Measurements from ENCODE around the gene SLC16A5. TPM values are rescaled to one million over a fixed set of nuclear protein-coding genes. Genes with fewer than 3 reads are reported as not detected.
A peak's percentile ranks its signal among the peaks of the same experiment; 100 is the strongest.

SLC16A5 gene
- total RNA-seq, 4 donors from 2014 or later = 59.1 to 93.3 (median 61.4) TPM

DNA sequence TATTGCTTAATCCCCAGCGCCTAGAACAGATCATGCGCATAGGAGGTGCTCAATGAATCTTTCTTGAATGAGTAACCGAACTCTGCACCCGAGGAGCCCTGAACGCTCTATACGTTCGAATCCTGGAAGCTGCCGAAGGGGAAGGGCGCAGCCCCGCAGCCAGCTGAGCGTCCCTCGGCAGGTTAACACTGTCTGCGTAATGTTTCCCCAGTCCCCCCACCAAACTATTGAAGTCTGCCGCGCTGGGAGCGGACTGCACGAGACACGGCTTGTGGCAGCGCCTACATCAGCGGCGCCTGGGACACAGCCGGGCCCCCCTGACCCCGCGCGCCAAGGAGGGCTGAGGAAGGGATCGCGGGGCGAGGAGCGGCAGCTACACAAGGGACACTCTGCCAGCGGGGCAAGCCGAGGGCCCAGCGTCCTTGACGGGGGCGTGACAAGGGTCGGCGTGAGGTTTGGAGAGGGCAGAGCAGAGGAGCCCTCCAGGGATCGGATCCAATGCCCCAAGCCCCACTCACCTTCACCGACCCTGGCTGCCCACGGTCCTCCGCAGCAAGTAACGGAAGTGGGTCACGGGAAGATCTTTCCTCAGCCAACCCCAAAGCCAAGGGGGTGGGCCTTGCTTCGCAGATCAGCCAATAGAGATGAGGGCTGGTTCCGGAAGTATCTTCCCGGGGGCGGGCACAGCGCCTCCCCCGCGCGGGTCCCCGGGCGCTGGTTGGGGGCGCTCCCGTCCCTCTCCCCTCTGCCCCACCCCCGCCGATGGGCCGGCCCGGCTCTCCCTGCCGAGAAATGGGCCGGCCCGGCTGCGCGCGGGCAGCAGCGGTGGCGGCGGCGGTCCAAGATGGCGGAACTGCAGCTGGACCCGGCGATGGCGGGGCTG lies 41.1 kb upstream of the SLC16A5 start, which contains the start of the genes ATP5PD and KCTD2:
Gene ATP5PD (minus strand): TSS at position 563 of the 883 bp plus-strand sequence. CDS start 4,319 bp downstream, outside the sequence.
Gene KCTD2 (plus strand): TSS at position 819 of the 883 bp plus-strand sequence. CDS start 26 bp downstream, at position 845.
- Histone ChIP-seq H3K9me3 (no peaks in the 10 kb centered on the region), H3K4me3 (peak within 1 kb of the TSS; percentile 90), H3K27me3 (no peaks in the 10 kb centered on the region), H3K27ac (peak within 1 kb of the TSS; percentile 97), H3K36me3 (peaks cover 19% of the 10 kb centered on the region), H3K4me1 (peaks cover 32% of the 10 kb centered on the region)
- 3% methylated on average over 7 of the region's 72 CpGs for WGBS
- TF ChIP-seq POLR2A (IDR thresholded peaks at IDR 0.05) = peak; percentile 85 to 95
- TF ChIP-seq, protein P1, sequence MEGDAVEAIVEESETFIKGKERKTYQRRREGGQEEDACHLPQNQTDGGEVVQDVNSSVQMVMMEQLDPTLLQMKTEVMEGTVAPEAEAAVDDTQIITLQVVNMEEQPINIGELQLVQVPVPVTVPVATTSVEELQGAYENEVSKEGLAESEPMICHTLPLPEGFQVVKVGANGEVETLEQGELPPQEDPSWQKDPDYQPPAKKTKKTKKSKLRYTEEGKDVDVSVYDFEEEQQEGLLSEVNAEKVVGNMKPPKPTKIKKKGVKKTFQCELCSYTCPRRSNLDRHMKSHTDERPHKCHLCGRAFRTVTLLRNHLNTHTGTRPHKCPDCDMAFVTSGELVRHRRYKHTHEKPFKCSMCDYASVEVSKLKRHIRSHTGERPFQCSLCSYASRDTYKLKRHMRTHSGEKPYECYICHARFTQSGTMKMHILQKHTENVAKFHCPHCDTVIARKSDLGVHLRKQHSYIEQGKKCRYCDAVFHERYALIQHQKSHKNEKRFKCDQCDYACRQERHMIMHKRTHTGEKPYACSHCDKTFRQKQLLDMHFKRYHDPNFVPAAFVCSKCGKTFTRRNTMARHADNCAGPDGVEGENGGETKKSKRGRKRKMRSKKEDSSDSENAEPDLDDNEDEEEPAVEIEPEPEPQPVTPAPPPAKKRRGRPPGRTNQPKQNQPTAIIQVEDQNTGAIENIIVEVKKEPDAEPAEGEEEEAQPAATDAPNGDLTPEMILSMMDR (IDR thresholded peaks at IDR 0.05) = no peak
- peak; percentile 63 to 82 (median 73) for TF ChIP-seq POLR2AphosphoS5 (IDR thresholded peaks at IDR 0.05)
- peak; percentile 96 to 98 for DNase-seq (ENCODE audit: low spot score in 2 of 2)

DNA sequence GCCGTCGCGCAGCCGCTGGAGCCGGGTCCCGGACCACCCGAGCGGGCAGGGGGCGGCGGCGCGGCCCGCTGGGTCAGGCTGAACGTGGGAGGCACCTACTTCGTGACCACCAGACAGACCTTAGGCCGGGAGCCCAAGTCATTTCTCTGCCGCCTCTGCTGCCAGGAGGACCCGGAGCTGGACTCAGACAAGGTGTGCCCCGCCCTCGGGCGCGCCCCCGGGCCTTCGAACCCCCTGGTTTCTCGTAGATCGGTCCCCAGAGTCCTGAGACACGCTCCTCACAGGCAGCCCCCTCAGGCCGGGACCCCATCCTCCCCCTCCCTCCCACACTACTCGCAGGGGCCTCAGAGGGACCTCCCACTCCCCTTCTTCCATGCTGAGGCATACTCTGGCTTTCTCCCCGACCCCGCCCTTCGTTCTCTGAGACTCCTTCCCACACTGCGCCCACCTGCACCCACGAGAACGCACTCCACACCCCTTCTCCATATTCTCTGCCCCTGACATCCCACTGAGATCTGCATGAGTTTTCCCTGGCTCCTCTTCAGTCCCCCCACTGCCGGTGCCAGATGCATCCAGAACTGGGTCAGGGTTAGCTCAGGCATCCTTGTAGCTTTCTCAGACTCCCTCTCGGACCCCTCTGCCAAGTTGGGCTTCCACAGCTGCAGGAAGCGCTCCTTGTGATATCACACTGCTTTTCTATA lies 40.2 kb upstream of the SLC16A5 start:
- peak overlapping the region; percentile 97 for H3K27ac ChIP-seq

DNA sequence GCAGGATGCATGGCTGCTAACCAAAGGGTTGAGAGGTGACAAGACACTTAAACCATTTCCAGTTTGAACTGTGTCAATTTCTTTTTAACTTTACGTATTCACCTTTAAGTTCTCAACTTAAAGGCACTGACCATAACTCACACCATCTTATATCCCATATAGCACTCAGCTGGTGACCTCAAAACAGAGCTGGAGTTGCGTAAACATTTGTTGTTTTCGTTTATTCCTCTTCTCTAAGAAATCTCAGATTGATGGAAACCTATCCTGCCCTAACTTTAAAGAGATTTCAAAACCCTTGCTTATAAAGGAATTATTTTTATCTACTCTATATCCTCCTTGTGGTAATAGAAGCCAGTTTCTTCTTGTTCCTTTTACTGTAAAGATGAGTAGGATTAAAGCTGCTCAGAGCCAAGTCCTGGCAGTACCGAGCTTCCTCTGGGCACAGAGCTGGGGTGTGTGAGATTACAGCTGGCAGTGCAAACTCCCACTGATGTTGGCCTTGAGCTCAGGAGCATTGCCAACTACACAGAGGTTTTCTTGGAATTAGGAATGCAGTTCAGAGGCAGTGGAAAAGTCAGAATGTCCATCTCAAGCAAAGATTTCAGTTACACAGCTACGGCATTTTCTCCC lies 39.4 kb upstream of the SLC16A5 start:
- Histone ChIP-seq H3K27ac (peak overlapping the region; percentile 97), H3K9me3 (no peaks in the 10 kb centered on the region), H3K4me1 (peaks cover 32% of the 10 kb centered on the region), H3K27me3 (no peaks in the 10 kb centered on the region), H3K36me3 (peaks cover 29% of the 10 kb centered on the region), H3K4me3 (peak overlapping the region; percentile 90)
- no peak for DNase-seq (ENCODE audit: low spot score in 2 of 2)
- 20% methylated on average over 5 of the region's 5 CpGs for WGBS
- TF ChIP-seq EP300 (IDR thresholded peaks at IDR 0.05) (no peak), POLR2AphosphoS5 (IDR thresholded peaks at IDR 0.05) (no peak), POLR2A (IDR thresholded peaks at IDR 0.05) (no peak)
- TF ChIP-seq, protein P1 (IDR thresholded peaks at IDR 0.05) = no peak

More for the DNA sequence above, 40.2 kb upstream of the SLC16A5 start:
- no peaks in the 10 kb centered on the region for H3K27me3 ChIP-seq
- TF ChIP-seq POLR2A (IDR thresholded peaks at IDR 0.05) (no peak), POLR2AphosphoS5 (IDR thresholded peaks at IDR 0.05) (no peak), EP300 (IDR thresholded peaks at IDR 0.05) (no peak)
- TF ChIP-seq, protein P1 (IDR thresholded peaks at IDR 0.05) = no peak
- peaks cover 21% of the 10 kb centered on the region for H3K36me3 ChIP-seq
- peak overlapping the region; percentile 90 for H3K4me3 ChIP-seq
- peak; percentile 83 to 84 for DNase-seq (ENCODE audit: low spot score in 2 of 2)
- WGBS = 1% methylated on average over 17 of the region's 38 CpGs
- H3K4me1 ChIP-seq = peaks cover 32% of the 10 kb centered on the region
- no peaks in the 10 kb centered on the region for H3K9me3 ChIP-seq

DNA sequence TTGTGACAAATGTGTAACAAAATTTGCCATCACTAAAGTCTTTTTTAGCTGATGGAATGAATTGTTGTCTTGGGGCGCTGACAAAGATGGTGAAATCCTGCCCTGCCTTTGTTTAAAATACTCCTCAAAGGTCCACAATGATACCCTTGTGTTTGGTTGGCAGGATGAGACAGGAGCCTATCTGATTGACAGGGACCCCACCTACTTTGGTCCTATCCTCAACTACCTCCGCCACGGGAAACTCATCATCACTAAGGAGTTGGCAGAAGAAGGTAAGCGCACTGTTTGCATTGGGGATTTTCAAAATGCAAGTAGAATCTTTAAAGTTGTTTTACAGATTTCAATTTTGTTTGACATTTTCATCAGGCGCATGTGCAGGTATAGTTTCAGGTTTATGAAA lies 38.7 kb upstream of the SLC16A5 start:
- no peak for DNase-seq (ENCODE audit: low spot score in 2 of 2)
- peaks cover 32% of the 10 kb centered on the region for H3K4me1 ChIP-seq
- H3K27ac ChIP-seq = peak overlapping the region; percentile 97
- H3K36me3 ChIP-seq = peaks cover 36% of the 10 kb centered on the region
- H3K9me3 ChIP-seq = no peaks in the 10 kb centered on the region
- WGBS = 84% methylated on average over 5 of the region's 5 CpGs
- H3K27me3 ChIP-seq = no peaks in the 10 kb centered on the region
- H3K4me3 ChIP-seq = no peak overlapping the region
- TF ChIP-seq EP300 (IDR thresholded peaks at IDR 0.05) = no peak

DNA sequence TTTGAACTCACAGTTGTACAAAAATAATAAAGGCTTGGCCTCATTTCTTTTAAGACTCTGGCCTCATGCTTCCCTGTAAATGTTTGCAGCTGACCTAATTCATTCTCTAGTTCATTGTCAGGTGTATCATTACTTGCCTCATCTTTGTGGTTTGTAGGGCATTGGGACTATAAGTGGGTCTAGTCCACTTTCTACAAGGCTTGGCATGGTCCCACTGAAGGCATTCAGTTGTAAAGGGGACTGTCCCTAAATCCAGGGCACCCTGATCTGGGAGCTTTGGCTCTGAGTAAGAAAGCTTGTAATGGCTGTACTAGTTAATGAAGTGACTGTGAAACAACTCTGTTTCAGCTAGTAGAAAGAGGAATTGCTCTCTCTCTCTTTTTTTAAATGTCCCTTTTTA lies 38.0 kb upstream of the SLC16A5 start:
- no peaks in the 10 kb centered on the region for H3K9me3 ChIP-seq
- H3K36me3 ChIP-seq = peaks cover 43% of the 10 kb centered on the region
- H3K4me3 ChIP-seq = no peak overlapping the region
- H3K27me3 ChIP-seq = no peaks in the 10 kb centered on the region
- no peak for DNase-seq (ENCODE audit: low spot score in 2 of 2)
- H3K4me1 ChIP-seq = peaks cover 32% of the 10 kb centered on the region
- no peak for TF ChIP-seq POLR2A (IDR thresholded peaks at IDR 0.05)
- TF ChIP-seq, protein P1 (IDR thresholded peaks at IDR 0.05) = no peak
- TF ChIP-seq POLR2AphosphoS5 (IDR thresholded peaks at IDR 0.05) = no peak
- no peak for TF ChIP-seq EP300 (IDR thresholded peaks at IDR 0.05)
- no peak overlapping the region for H3K27ac ChIP-seq
